Measurements from ENCODE around the gene PRKCG.
A peak's percentile ranks its signal among the peaks of the same experiment; 100 is the strongest.

The PRKCG gene

GRCh38 chr19:53898636-53899341 lies 16.8 kb downstream of the PRKCG start:
- DNase-seq (ENCODE audit: low spot score): no peak

GRCh38 chr19:53900191-53900860 lies 18.3 kb downstream of the PRKCG start:
- DNase-seq (ENCODE audit: low spot score): no peak

DNA sequence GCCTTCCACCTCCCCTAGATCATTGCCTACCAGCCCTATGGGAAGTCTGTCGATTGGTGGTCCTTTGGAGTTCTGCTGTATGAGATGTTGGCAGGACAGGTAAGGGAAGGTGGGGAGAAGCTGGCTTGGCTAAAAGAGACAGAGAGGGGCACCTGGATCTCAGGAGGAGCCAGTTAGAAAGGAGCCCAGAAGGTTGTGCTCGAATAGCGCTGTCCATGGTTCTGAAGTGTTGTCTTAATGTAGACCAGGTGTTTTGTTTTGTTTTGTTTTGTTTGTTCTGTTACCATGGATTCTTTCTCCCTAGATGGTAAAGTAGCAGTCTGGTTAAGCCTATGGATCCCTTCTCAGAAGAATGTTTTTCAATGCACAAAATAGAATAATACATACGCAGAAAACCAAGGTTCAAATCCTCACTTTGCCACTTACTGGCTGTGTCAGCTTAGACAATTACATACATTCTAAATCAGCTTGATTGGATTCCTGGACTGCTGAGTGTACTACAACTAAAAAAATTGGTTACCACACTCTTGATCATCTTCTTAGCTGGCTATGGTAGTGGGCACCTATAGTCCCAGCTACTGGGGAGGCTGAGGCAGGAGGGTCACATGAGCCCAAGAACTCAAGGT lies 21.2 kb downstream of the PRKCG start:
- DNase-seq (ENCODE audit: low spot score): no peak

DNA sequence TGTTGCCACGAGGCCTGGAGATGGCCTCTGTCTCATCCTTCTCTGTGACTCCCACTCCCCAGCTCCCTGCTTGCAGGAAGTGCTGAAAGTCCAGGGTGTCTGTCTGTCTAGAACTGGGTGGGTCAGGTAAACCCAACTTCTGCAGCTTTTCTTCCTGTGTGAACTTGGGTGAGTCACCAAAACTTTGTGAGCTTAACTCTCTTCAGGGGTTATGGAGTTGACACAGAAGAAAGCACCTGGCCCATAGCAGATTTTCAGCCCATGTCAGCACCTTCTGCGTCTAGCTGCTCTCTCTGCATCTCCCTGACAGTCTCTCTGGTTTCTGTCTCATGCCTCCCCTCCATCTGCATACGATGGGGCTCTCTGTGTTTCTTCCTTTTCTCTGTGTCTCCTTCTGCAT lies 22.9 kb downstream of the PRKCG start:
- no peak for DNase-seq (ENCODE audit: low spot score)

- DNase-seq (ENCODE audit: low spot score): no peak
These were observed 23.8 kb downstream of the PRKCG start for GRCh38 chr19:53905787-53906186.

GRCh38 chr19:53906211-53907192 lies 24.5 kb downstream of the PRKCG start:
- peak; percentile 33 for DNase-seq (ENCODE audit: low spot score)

GRCh38 chr19:53907193-53907581 lies 25.2 kb downstream of the PRKCG start:
- DNase-seq (ENCODE audit: low spot score): no peak

DNA sequence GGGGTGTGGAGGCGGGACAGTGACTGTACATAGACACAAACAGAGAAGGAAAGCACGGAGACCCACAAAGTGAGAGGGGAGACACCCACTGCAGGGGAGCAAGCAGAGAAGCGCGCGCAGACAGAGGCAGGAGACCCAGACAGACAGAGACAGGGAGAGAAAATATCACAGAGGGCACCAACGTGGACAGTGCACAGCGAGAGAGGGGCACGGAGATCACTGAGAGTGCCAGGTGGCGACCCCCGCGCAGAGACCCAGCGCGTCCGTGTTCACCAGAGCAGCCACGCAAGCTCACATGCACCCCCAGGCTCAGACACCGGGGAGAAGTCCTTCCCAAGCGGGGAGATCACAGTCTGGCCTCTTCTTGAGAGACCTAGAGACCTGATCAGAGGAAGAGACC lies 25.7 kb downstream of the PRKCG start:
- no peak for DNase-seq (ENCODE audit: low spot score)

- DNase-seq (ENCODE audit: low spot score): no peak
These were observed 26.3 kb downstream of the PRKCG start for GRCh38 chr19:53908106-53908934.

DNA sequence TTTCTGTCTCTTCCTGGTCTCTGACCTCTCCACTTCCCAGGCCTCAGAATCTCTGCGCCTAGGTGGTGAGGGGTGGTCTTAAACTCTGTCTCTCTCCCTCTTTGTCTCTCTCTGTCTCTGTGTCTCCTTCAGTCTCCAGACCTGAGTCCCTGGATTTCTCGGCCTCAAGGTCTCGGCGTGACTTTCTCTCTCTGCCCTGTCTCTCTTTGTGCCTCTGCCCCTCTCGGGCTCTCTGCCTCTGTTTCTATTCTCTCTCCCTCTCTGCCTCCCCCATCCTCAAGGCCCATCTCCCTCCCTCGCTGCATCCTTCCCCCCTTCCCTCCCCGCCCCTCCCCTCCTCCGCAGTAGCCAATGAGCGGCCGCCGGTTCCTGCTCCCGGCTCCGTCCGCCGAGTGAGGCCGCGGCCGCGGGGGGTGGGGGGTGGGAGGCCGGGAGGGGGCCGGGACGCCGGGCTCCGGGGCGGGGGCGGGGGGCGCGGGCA lies 27.0 kb downstream of the PRKCG start, which contains the start of gene CACNG7:
Gene CACNG7, plus strand, starts transcription at position 344 of the 481 bp plus-strand sequence. CDS start 3,554 bp downstream, outside the sequence.
- no peak for DNase-seq (ENCODE audit: low spot score)

GRCh38 chr19:53909471-53910169 lies 27.6 kb downstream of the PRKCG start:
- no peak for DNase-seq (ENCODE audit: low spot score)

DNA sequence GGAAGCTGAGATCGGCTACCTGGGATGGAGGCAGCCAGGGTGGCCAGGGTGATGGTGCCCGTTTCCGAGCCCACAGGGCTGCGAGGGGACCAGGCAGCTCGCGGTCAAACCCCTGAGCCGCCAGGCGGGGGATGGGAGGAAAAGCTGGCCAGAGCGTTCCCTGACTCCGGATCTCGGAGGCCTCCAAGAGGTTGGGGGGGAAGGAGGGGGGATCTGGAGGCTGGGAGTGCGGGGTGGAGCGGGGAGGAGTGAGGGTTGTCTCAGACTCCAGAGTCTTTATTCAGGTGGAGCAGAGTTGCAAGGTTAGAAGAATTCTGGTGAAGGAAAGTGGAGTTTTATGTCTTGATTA lies 28.1 kb downstream of the PRKCG start:
- no peak for DNase-seq (ENCODE audit: low spot score)

DNA sequence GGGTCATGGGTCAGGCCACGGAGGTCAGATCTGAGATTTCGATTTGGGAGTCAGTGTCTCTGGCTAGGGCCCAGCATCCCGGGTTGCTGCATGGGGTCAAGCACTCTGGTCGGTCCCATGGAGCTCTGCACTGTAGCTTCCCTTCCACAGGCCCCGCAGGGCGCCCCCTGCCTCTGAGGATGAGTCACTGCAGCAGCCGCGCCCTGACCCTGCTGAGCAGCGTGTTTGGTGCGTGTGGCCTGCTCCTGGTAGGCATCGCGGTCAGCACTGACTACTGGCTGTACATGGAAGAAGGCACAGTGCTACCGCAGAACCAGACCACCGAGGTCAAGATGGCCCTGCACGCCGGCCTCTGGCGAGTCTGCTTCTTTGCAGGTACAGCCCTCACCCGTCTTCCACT lies 30.7 kb downstream of the PRKCG start:
- DNase-seq (ENCODE audit: low spot score): no peak

DNA sequence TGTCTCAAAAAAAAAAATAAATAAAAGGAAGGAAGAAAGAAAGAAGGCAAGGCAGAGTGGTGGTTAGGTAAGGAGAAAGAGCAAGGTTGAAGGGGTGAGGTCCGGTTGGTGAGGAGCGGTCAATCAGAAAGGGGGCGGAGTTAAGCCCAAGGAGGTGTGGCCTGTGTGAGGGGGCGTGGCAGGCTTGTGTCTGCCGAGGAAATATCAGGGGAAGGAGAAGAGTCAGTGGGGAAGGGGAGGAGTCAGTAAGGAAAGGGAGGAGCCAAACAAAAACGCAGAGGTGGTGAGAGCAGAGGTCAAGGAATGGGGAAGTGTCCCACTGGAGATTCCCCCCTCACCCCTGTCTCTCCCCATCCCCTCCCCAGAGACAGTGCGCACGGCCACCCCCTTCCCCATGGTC lies 33.0 kb downstream of the PRKCG start:
- DNase-seq (ENCODE audit: low spot score): no peak

DNA sequence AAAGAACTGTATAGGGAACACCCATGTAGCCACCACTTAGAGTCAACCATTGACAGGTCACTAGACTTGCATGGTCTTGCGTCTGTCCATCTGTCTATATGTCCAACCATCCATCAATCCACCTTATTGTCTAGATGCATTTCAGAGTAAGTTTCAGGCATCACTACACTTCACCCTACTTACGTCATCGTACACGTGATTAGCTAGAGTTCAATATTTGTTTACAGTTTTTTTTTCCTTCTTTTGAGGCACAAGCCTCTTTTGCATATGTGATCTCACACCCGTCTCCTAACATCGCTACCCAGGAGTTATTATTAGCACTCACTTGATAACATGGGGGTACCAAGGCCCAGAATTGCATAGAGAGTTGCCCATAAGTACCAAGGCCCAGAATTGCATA lies 34.0 kb downstream of the PRKCG start:
- no peak for DNase-seq (ENCODE audit: low spot score)

- DNase-seq (ENCODE audit: low spot score): no peak
These were observed 35.4 kb downstream of the PRKCG start for GRCh38 chr19:53917356-53917755.

DNA sequence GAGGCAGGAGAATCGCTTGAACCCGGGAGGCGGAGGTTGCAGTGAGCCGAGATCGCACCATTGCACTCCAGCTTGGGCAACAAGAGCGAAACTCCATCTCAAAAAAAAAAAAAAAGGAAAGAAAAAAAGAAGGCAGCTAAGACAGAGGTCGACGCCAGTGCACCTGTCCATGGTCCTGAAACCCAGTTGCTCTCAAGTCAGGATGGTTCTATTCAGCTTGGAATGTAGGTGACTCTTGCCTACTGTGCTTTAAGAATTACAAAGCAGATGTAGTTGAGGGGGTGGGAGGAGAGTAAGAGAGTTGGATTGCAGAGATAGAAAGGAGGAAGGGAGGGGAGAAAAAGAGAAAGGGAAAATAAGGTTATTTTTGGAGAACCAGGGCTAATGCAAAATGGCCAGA lies 45.7 kb downstream of the PRKCG start:
- DNase-seq (ENCODE audit: low spot score): no peak

- no peak for DNase-seq (ENCODE audit: low spot score)
These were observed 54.0 kb downstream of the PRKCG start for GRCh38 chr19:53936029-53936428.

- DNase-seq (ENCODE audit: low spot score): peak; percentile 39
These were observed 60.2 kb downstream of the PRKCG start for GRCh38 chr19:53942001-53942786.

GRCh38 chr19:53944416-53944815 lies 62.4 kb downstream of the PRKCG start:
- DNase-seq (ENCODE audit: low spot score): no peak

Measured in hematopoietic multipotent progenitor cell treated with erythropoietin and hydrocortisone succinate and interleukin-3 and kit ligand, for 15 days (in vitro differentiated cells).